Tibial nerve (tissue), 3 donors: Measurements from ENCODE around the gene PELI2.

Experiments used
- CTCF ChIP-seq, 5 experiments: fragments of 200-600 bp in 3 of 5; fragments of 450-650 bp in 2 of 5; sonication (generic) in 3 of 5; IDR thresholded peaks; one replicate each; pipeline ENCODE4 v1.5.1; 2016 to 2019; ENCODE audit warnings: antibody characterized with exemption in 5 of 5, mild to moderate bottlenecking in 3 of 5, moderate library complexity in 2 of 5
- POLR2A ChIP-seq, 2 donors: fragments of 450-650 bp; IDR thresholded peaks; one replicate each; pipeline ENCODE4 v1.6.1; 2017; ENCODE audit warnings: antibody characterized with exemption in 2 of 2, mild to moderate bottlenecking in 2 of 2, moderate library complexity in 2 of 2

DNA sequence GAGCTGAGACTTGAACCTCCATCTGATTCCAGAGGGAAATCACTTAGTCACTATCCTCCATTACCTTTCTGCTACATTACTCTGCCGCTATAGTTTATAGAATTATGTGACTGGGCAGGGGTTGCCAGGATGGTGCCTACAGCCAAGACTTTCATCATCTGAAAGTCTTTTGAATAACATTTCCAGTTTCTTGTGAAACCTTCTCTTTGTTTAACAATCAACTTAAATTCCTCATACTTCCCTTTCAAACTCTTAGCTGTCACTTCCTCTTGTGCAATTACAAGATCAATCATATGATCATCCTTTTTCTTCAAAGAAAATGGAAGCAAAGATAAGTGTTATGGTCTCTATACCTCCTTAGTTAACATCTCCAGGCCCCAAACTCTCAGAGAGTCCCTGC lies 25.4 kb upstream of the PELI2 start:
- TF ChIP-seq POLR2A (IDR thresholded peaks at IDR 0.05) (no peak), CTCF (IDR thresholded peaks at IDR 0.05) (no peak)
